Left kidney (tissue), 2 donors: ENCODE results near the gene CASK. TPM values are rescaled to one million over a fixed set of nuclear protein-coding genes. Genes with fewer than 3 reads are reported as not detected.

Experiments used
- DNase-seq: peaks from one replicate; pipeline ENCODE4 v3.0.0-alpha.2; 2013
- polyA plus RNA-seq: library from polyadenylated mRNA; unstranded; fragments of 120-200 nt; gene quantifications from one replicate; pipeline ENCODE4 v1.2.1, GENCODE V29; 2013; ENCODE audit not compliant: insufficient read length

Gene CASK
- polyA plus RNA-seq, 1 donor, result 53.0 TPM

- DNase-seq, result no peak
These were observed 3.5 kb downstream of the CASK start for GRCh38 chrX:41919870-41920269.

GRCh38 chrX:41917517-41917916 lies 5.8 kb downstream of the CASK start:
- DNase-seq, result no peak

- DNase-seq, result no peak
These were observed 9.9 kb downstream of the CASK start for GRCh38 chrX:41913476-41913875.

- no peak for DNase-seq
These were observed 10.4 kb downstream of the CASK start for GRCh38 chrX:41912923-41913322.

GRCh38 chrX:41909068-41909467 lies 14.3 kb downstream of the CASK start:
- DNase-seq, result no peak

GRCh38 chrX:41906515-41907187 lies 16.7 kb downstream of the CASK start:
- no peak for DNase-seq

GRCh38 chrX:41903544-41903943 lies 19.8 kb downstream of the CASK start:
- DNase-seq, result no peak

GRCh38 chrX:41900321-41900720 lies 23.0 kb downstream of the CASK start:
- DNase-seq, result no peak

- DNase-seq, result no peak
These were observed 27.5 kb downstream of the CASK start for GRCh38 chrX:41895826-41896225.

- DNase-seq, result no peak
These were observed 33.3 kb downstream of the CASK start for GRCh38 chrX:41890026-41890423.

GRCh38 chrX:41889317-41890025 lies 33.9 kb downstream of the CASK start:
- DNase-seq, result no peak

GRCh38 chrX:41887691-41888090 lies 35.7 kb downstream of the CASK start:
- no peak for DNase-seq

- DNase-seq, result no peak
These were observed 37.6 kb downstream of the CASK start for GRCh38 chrX:41885724-41886123.

GRCh38 chrX:41881166-41881565 lies 42.2 kb downstream of the CASK start:
- DNase-seq, result no peak

- DNase-seq, result no peak
These were observed 46.2 kb downstream of the CASK start for GRCh38 chrX:41877167-41877566.

GRCh38 chrX:41875142-41875541 lies 48.2 kb downstream of the CASK start:
- DNase-seq, result no peak

- no peak for DNase-seq
These were observed 52.6 kb downstream of the CASK start for GRCh38 chrX:41870719-41871151.

- DNase-seq, result no peak
These were observed 54.9 kb downstream of the CASK start for GRCh38 chrX:41868392-41868977.

GRCh38 chrX:41863343-41864203 lies 59.8 kb downstream of the CASK start:
- no peak for DNase-seq

- no peak for DNase-seq
These were observed 60.7 kb downstream of the CASK start for GRCh38 chrX:41862562-41863184.

- DNase-seq, result no peak
These were observed 65.1 kb downstream of the CASK start for GRCh38 chrX:41858161-41858775.

- DNase-seq, result no peak
These were observed 65.7 kb downstream of the CASK start for GRCh38 chrX:41857670-41858069.
